ENCODE data around the gene ULK4.

ULK4 gene

GRCh38 chr3:41629986-41630385 lies 331.9 kb downstream of the ULK4 start:
- Histone ChIP-seq H3K4me3 (ENCODE audit: low read depth in 1 of 2, low read length in 1 of 2) (no peak overlapping the region), H3K9me3 (no peaks in the 10 kb centered on the region), H3K27me3 (no peaks in the 10 kb centered on the region), H3K4me1 (ENCODE audit: control insufficient read depth in 1 of 2, insufficient read depth in 1 of 2, low read depth in 1 of 2, low read length in 1 of 2) (no peaks in the 10 kb centered on the region), H3K36me3 (no peaks in the 10 kb centered on the region), H3K27ac (no peak overlapping the region)
- TF ChIP-seq CTCF (IDR thresholded peaks at IDR 0.05), result no peak

- H3K9me3 ChIP-seq, result no peaks in the 10 kb centered on the region
- no peak overlapping the region for H3K4me3 ChIP-seq (ENCODE audit: low read depth in 1 of 2, low read length in 1 of 2)
- no peaks in the 10 kb centered on the region for H3K4me1 ChIP-seq (ENCODE audit: control insufficient read depth in 1 of 2, insufficient read depth in 1 of 2, low read depth in 1 of 2, low read length in 1 of 2)
- no peaks in the 10 kb centered on the region for H3K27me3 ChIP-seq
- no peak overlapping the region for H3K27ac ChIP-seq
- no peak for TF ChIP-seq CTCF (IDR thresholded peaks at IDR 0.05)
- H3K36me3 ChIP-seq, result no peaks in the 10 kb centered on the region
Observed at GRCh38 chr3:41629072-41629471, 332.8 kb downstream of the ULK4 start.

GRCh38 chr3:41627477-41628087 lies 334.3 kb downstream of the ULK4 start:
- TF ChIP-seq CTCF (IDR thresholded peaks at IDR 0.05), result no peak
- Histone ChIP-seq H3K4me3 (ENCODE audit: low read depth in 1 of 2, low read length in 1 of 2) (no peak overlapping the region), H3K9me3 (no peaks in the 10 kb centered on the region), H3K27ac (no peak overlapping the region), H3K4me1 (ENCODE audit: control insufficient read depth in 1 of 2, insufficient read depth in 1 of 2, low read depth in 1 of 2, low read length in 1 of 2) (no peaks in the 10 kb centered on the region), H3K36me3 (no peaks in the 10 kb centered on the region), H3K27me3 (no peaks in the 10 kb centered on the region)

DNA sequence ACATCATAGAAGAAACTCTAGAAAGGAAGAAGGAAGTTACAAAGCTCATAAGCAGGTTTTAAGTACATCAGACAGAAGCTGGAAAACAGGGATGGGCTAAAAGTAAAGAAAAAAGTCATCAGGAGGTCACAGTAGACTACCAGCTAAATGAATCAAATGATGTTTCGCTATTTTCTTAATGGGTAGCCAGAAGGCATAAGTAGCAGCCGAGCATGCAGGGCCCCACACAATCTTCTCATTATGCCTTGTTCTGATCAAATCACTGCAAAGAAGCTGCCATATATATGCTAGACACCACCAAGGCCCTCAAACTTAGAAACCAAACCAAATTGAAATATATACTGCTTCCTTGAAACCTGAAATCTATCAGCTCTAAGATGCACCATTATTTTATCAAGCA lies 349.1 kb downstream of the ULK4 start:
- Histone ChIP-seq H3K4me3 (ENCODE audit: low read depth in 1 of 2, low read length in 1 of 2) (no peak overlapping the region), H3K27me3 (no peaks in the 10 kb centered on the region), H3K27ac (no peak overlapping the region), H3K4me1 (ENCODE audit: control insufficient read depth in 1 of 2, insufficient read depth in 1 of 2, low read depth in 1 of 2, low read length in 1 of 2) (no peaks in the 10 kb centered on the region), H3K36me3 (no peaks in the 10 kb centered on the region), H3K9me3 (no peaks in the 10 kb centered on the region)
- TF ChIP-seq CTCF (IDR thresholded peaks at IDR 0.05), result no peak

DNA sequence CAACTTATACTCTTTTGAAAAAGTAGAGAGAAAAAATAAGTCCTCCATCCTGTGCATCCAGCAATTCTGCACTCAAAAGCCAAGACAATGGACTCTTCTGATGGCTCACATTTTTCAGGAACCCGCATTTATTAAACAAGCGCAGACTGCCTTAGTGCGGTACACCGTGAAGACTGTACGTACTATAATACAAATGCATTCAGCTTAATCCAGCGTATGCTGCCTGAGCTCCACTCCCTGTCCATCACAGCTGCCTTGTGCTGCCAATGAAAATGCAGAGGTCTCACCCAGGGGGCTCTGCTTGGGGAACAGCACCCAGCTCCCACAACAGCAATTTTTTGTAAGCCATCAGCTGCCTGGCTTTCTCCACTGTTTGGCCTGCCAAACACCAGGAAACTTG lies 350.9 kb downstream of the ULK4 start:
- Histone ChIP-seq H3K4me1 (ENCODE audit: control insufficient read depth in 1 of 2, insufficient read depth in 1 of 2, low read depth in 1 of 2, low read length in 1 of 2) (no peaks in the 10 kb centered on the region), H3K27ac (no peak overlapping the region), H3K9me3 (no peaks in the 10 kb centered on the region), H3K27me3 (no peaks in the 10 kb centered on the region), H3K4me3 (ENCODE audit: low read depth in 1 of 2, low read length in 1 of 2) (no peak overlapping the region), H3K36me3 (no peaks in the 10 kb centered on the region)
- TF ChIP-seq CTCF (IDR thresholded peaks at IDR 0.05), result no peak

GRCh38 chr3:41608347-41608746 lies 353.6 kb downstream of the ULK4 start:
- TF ChIP-seq CTCF (IDR thresholded peaks at IDR 0.05), result no peak
- Histone ChIP-seq H3K36me3 (no peaks in the 10 kb centered on the region), H3K9me3 (no peaks in the 10 kb centered on the region), H3K27me3 (no peaks in the 10 kb centered on the region), H3K4me1 (ENCODE audit: control insufficient read depth in 1 of 2, insufficient read depth in 1 of 2, low read depth in 1 of 2, low read length in 1 of 2) (no peaks in the 10 kb centered on the region), H3K4me3 (ENCODE audit: low read depth in 1 of 2, low read length in 1 of 2) (no peak overlapping the region), H3K27ac (no peak overlapping the region)

Data from neutrophil (primary cell).